HG02678 (cell line): ENCODE results near the gene PILRB.

ENCODE experiments used
- ATAC-seq: cut with Tn5 transposase; IDR thresholded peaks from one replicate; pipeline ENCODE4 v1.9.1; 2021; ENCODE audit warnings: mild to moderate bottlenecking, moderate library complexity; ENCODE audit not compliant: unreplicated experiment

PILRB gene

DNA sequence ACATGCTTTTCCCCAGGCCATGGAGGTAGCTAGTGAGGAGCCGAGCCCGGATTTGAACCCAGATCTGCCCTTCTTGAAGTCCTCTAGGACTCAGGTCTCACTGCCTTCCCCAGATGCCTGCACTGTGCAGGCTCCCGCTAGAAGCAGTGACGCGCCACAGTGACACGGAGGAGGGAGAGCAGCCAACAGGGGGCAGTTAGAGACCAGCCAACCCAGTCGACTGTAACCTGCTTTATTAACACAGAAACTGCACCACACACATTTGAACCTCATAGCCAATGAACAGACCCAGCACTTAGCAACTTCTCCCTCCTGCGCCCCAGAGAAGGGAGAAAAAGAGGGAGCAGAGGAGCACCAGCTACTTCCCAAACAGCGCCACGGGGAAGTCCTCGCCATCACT is 42.7 kb downstream of the PILRB start:
- no peak for ATAC-seq

- ATAC-seq: no peak
Observed at GRCh38 chr7:100401811-100402210, 43.9 kb downstream of the PILRB start.

- no peak for ATAC-seq
Observed at GRCh38 chr7:100402241-100402640, 44.3 kb downstream of the PILRB start.

DNA sequence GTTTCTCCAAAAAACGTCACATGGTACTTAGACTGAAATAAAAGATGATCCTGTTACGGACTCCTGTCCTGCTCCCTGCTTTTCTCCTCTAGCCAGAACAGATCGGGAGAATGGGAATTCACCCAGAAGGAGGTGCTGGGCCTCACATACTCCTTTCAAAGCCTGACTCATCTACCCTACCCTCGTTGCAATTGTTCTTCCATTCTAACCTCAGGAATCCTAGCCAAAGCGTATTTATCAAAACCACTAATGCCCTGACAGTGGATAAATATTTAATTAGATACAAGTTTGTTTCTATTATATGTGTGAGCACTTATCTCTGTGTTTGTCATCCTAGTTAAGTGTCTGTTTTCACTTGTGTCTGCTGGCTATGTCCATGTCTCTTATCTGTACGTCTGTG is 48.9 kb downstream of the PILRB start:
- ATAC-seq: no peak

GRCh38 chr7:100407285-100408180 is 49.6 kb downstream of the PILRB start:
- peak; percentile 56 for ATAC-seq

DNA sequence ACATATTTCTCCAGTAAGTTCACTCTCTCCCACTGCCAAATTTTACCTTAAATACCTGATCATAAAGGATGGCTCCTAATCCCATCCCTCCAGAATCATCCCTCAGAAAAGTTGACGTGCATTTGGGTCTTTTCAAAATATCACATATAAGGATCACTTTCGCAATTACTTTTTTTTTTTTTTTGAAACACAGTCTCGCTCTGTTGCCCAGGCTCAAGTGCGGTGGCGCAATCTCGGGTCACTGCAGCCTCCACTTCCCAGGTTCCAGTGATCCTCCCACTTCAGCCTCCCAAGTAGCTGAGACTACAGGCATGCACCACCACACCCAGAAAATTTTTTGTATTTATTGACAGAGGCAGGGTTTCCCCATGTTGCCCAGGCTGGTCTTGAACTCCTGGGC is 53.2 kb downstream of the PILRB start:
- no peak for ATAC-seq

DNA sequence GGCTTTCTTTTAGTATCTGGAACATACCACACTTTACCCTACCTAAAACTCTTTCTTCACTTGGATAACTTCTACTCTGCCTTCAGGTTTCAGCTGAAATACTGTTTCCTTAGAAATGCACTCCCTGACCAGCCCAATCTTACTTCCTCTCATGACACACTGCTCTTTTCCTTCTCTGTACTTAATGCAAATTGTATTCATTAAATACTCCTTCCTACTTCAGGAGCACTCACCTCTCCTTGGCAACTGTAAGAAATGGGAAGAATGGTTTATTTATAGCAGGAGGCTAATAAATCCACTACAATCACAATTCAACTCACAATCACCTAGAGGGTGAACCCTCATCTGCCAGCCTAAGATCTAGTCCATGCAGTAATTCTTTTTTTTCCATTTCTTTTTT is 55.4 kb downstream of the PILRB start:
- no peak for ATAC-seq

- no peak for ATAC-seq
Observed at GRCh38 chr7:100413889-100414288, 56.0 kb downstream of the PILRB start.

- ATAC-seq: no peak
Observed at GRCh38 chr7:100415448-100415847, 57.5 kb downstream of the PILRB start.
